Chondrocyte (in vitro differentiated cells): ENCODE results near the gene KLF15. TPM values are rescaled to one million over a fixed set of nuclear protein-coding genes. Genes with fewer than 3 reads are reported as not detected.
A peak's percentile ranks its signal among the peaks of the same experiment; 100 is the strongest.

Source experiments
- DNase-seq: peaks from one replicate; pipeline ENCODE4 v3.0.0; 2021; ENCODE audit warnings: mixed read lengths, low spot score
- H3K27ac Mint-ChIP-seq: one replicate; pipeline ENCODE4 v1.8.0; 2021; ENCODE audit warnings: mild to moderate bottlenecking, moderate library complexity, mixed read lengths; ENCODE audit not compliant: unreplicated experiment
- H3K27me3 Mint-ChIP-seq: 2 replicates; pipeline ENCODE4 v1.8.0; 2021; ENCODE audit warnings: low read depth, mixed read lengths
- H3K36me3 Mint-ChIP-seq: 2 replicates; pipeline ENCODE4 v1.8.0; 2021; ENCODE audit warnings: low read depth, mixed read lengths
- H3K4me1 Mint-ChIP-seq: 2 replicates; pipeline ENCODE4 v1.8.0; 2021; ENCODE audit warnings: low read depth, mild to moderate bottlenecking, mixed read lengths
- H3K4me3 Mint-ChIP-seq: one replicate; pipeline ENCODE4 v1.8.0; 2021; ENCODE audit warnings: mild to moderate bottlenecking, moderate library complexity, mixed read lengths; ENCODE audit not compliant: unreplicated experiment
- H3K9me3 Mint-ChIP-seq: 2 replicates; pipeline ENCODE4 v1.8.0; 2021; ENCODE audit warnings: low read depth, mixed read lengths
- CTCF ChIP-seq: fragments of 200-600 bp; sonication (generic); IDR thresholded peaks from 2 replicates; pipeline ENCODE4 v1.5.0; 2021; ENCODE audit warnings: antibody characterized with exemption, mild to moderate bottlenecking, moderate library complexity
- long read RNA-seq: library from polyadenylated mRNA; stranded (forward); transcript quantifications from one replicate; pipeline ENCODE4 v2.0.0, GENCODE V29; 2021
- total RNA-seq: library from RNA; stranded (reverse); gene quantifications from 3 replicates; pipeline ENCODE4 v1.2.1, GENCODE V29; 2021

Gene KLF15
- total RNA-seq, result 0.41 to 1.8 TPM (median 1.3 TPM) in 3 replicates
- long read RNA-seq, result 0 reads

GRCh38 chr3:126357295-126358037 is at the start of gene KLF15:
Gene KLF15, minus strand, starts transcription at chr3:126357408. Its CDS starts 4,486 bp downstream, at chr3:126352922.
- no peaks in the 10 kb centered on the region for H3K36me3 Mint-ChIP-seq
- peak within 1 kb of the TSS; percentile 82 for H3K4me3 Mint-ChIP-seq
- peak; percentile 90 for DNase-seq
- H3K9me3 Mint-ChIP-seq, result no peaks in the 10 kb centered on the region
- peaks cover 31% of the 10 kb centered on the region for H3K27me3 Mint-ChIP-seq
- H3K4me1 Mint-ChIP-seq, result peaks cover 20% of the 10 kb centered on the region
- H3K27ac Mint-ChIP-seq, result peak within 1 kb of the TSS; percentile 77
- no peak for TF ChIP-seq CTCF

- no peaks in the 10 kb centered on the region for H3K4me1 Mint-ChIP-seq
- H3K9me3 Mint-ChIP-seq, result no peaks in the 10 kb centered on the region
- no peak for DNase-seq
- H3K27me3 Mint-ChIP-seq, result peaks cover 54% of the 10 kb centered on the region
- peaks cover 2% of the 10 kb centered on the region for H3K36me3 Mint-ChIP-seq
- TF ChIP-seq CTCF, result no peak
- H3K4me3 Mint-ChIP-seq, result no peak overlapping the region
- H3K27ac Mint-ChIP-seq, result no peak overlapping the region
Measured at GRCh38 chr3:126406389-126407296, 49.4 kb upstream of the KLF15 start.

- H3K4me3 Mint-ChIP-seq, result no peak overlapping the region
- no peaks in the 10 kb centered on the region for H3K4me1 Mint-ChIP-seq
- no peak for TF ChIP-seq CTCF
- no peak for DNase-seq
- H3K9me3 Mint-ChIP-seq, result no peaks in the 10 kb centered on the region
- peaks cover 6% of the 10 kb centered on the region for H3K36me3 Mint-ChIP-seq
- H3K27ac Mint-ChIP-seq, result no peak overlapping the region
- peaks cover 30% of the 10 kb centered on the region for H3K27me3 Mint-ChIP-seq
Measured at GRCh38 chr3:126402666-126403302, 45.6 kb upstream of the KLF15 start.

GRCh38 chr3:126402178-126402577 is 45.0 kb upstream of the KLF15 start:
- peaks cover 30% of the 10 kb centered on the region for H3K27me3 Mint-ChIP-seq
- no peak overlapping the region for H3K4me3 Mint-ChIP-seq
- H3K4me1 Mint-ChIP-seq, result no peaks in the 10 kb centered on the region
- no peaks in the 10 kb centered on the region for H3K9me3 Mint-ChIP-seq
- no peak for DNase-seq
- TF ChIP-seq CTCF, result no peak
- peaks cover 6% of the 10 kb centered on the region for H3K36me3 Mint-ChIP-seq
- no peak overlapping the region for H3K27ac Mint-ChIP-seq
